Placental epithelial cell (primary cell): Measurements from ENCODE around the gene AP2A1. TPM values are rescaled to one million over a fixed set of nuclear protein-coding genes. Genes with fewer than 3 reads are reported as not detected.

Source experiments
- small RNA-seq: library from RNA; depleted of rRNA; stranded (forward); fragments of <200 nt; gene quantifications from one replicate; pipeline ENCODE3, GENCODE V24; 2012
- total RNA-seq: library from RNA; depleted of rRNA; stranded (reverse); fragments of >200 nt; gene quantifications from 2 replicates; pipeline ENCODE4 v1.2.3, GENCODE V29; 2012

Gene AP2A1
- total RNA-seq, result 90.3 and 178 TPM in 2 replicates

DNA sequence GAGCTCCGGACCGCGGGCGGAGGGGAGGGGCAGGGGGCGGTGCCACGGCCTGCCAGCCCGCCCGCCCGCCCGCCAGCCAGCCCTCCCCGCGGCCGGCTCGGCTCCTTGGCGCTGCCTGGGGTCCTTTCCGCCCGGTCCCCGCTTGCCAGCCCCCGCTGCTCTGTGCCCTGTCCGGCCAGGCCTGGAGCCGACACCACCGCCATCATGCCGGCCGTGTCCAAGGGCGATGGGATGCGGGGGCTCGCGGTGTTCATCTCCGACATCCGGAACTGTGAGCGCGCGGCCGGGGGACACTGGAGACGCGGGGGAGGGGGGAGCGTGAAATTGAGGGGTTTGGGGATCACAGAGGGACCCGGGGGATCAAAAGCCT lies at the start of gene AP2A1:
AP2A1 (plus strand) TSS at position 72 of the 370 bp plus-strand sequence; CDS start at position 205, 133 bp downstream.

GRCh38 chr19:49763230-49763629 lies 3.6 kb upstream of the AP2A1 start, which contains the start of gene TSKS:
Gene TSKS (minus strand): TSS chr19:49763306. CDS start chr19:49763247, 59 bp downstream.

GRCh38 chr19:49812997-49813861 lies 46.4 kb downstream of the AP2A1 start, which contains the start of gene FUZ:
Gene FUZ (minus strand): TSS chr19:49813292. CDS start chr19:49813106, 186 bp downstream.

DNA sequence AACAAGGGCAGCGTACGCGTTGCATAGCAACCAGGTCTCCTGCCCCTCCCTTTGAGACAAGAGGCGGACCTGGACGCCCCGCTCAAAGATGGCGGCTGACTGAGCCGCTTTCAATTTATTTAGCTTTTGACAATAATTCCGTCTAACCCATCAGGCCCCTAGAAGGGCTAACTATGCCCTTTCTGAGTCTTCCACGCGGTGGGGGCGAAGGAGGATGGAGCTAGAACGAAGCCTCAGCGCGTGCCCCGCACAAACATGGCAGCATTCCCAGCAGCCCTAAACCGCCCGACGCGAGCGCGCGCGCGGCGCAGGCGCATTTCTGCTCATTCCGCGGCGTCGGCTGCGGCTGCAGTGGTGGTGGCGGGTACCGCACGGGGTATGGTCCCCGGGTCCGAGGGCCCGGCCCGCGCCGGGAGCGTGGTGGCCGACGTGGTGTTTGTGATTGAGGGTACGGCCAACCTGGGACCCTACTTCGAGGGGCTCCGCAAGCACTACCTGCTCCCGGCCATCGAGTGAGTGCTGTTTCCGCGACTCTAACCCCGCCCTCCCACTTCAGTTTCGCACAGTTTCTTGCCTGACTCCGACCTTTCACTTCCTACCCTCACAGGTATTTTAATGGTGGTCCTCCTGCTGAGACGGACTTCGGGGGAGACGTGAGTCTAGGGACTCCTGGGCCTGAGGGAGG lies 51.3 kb downstream of the AP2A1 start, which contains the start of gene MED25:
MED25 (plus strand) TSS at position 326 of the 685 bp plus-strand sequence; CDS start at position 379, 53 bp downstream.

GRCh38 chr19:49850487-49851342 lies 83.9 kb downstream of the AP2A1 start, which contains the start of gene PTOV1:
Gene PTOV1 (plus strand): TSS chr19:49851159.

Small RNAs within 50 kb of the gene (small RNA-seq; reads per million reads assigned to genes)
- gene MIR4749, result not detected
- gene MIR6799, result 0.17 reads per million
- gene RNU6-841P, result 0.43 reads per million, percentile 21 among the genes with 10 or more reads in this experiment

Other genes with a start within 250 kb of the AP2A1 start
- gene RCN3, start 239.0 kb upstream of the AP2A1 start, total RNA-seq, result 39.7 and 79.5 TPM in 2 replicates
- gene NOSIP, start 186.4 kb upstream of the AP2A1 start, total RNA-seq, result 64.0 and 72.6 TPM in 2 replicates
- gene PRRG2, start 185.7 kb upstream of the AP2A1 start, total RNA-seq, result 8.6 and 11.2 TPM in 2 replicates
- gene PRR12, start 175.8 kb upstream of the AP2A1 start, total RNA-seq, result 4.4 and 5.9 TPM in 2 replicates
- gene RRAS, start 126.9 kb upstream of the AP2A1 start, total RNA-seq, result 50.3 and 51.6 TPM in 2 replicates
- 19.6 and 31.6 TPM in 2 replicates for gene SCAF1, start 124.8 kb upstream of the AP2A1 start, total RNA-seq
- gene IRF3, start 101.1 kb upstream of the AP2A1 start, total RNA-seq, result 64.0 and 64.4 TPM in 2 replicates
- gene BCL2L12, start 101.1 kb upstream of the AP2A1 start, total RNA-seq, result 8.2 and 16.1 TPM in 2 replicates
- gene PRMT1, start 89.7 kb upstream of the AP2A1 start, total RNA-seq, result 132 and 208 TPM in 2 replicates
- 0.43 and 1.2 TPM in 2 replicates for gene ADM5, start 77.4 kb upstream of the AP2A1 start, total RNA-seq
- 1.6 and 3.1 TPM in 2 replicates for gene CPT1C, start 75.9 kb upstream of the AP2A1 start, total RNA-seq
- gene TSKS, start 3.7 kb upstream of the AP2A1 start, total RNA-seq, result 0.76 and 6.7 TPM in 2 replicates
- gene FUZ, start 46.3 kb downstream of the AP2A1 start, total RNA-seq, result 23.9 and 25.5 TPM in 2 replicates
- gene MED25, start 51.3 kb downstream of the AP2A1 start, total RNA-seq, result 26.3 and 33.5 TPM in 2 replicates
- 114 and 134 TPM in 2 replicates for gene PTOV1, start 84.2 kb downstream of the AP2A1 start, total RNA-seq
- gene PNKP, start 100.6 kb downstream of the AP2A1 start, total RNA-seq, result 45.1 and 58.2 TPM in 2 replicates
- 20.4 and 24.7 TPM in 2 replicates for gene AKT1S1, start 110.4 kb downstream of the AP2A1 start, total RNA-seq
- gene TBC1D17, start 110.7 kb downstream of the AP2A1 start, total RNA-seq, result 23.6 and 30.3 TPM in 2 replicates
- gene IL4I1, start 129.9 kb downstream of the AP2A1 start, total RNA-seq, result 0.43 TPM in 1 of 2 replicates, not detected in the other
- gene ATF5, start 162.2 kb downstream of the AP2A1 start, total RNA-seq, result 4.6 and 7.9 TPM in 2 replicates
- 25.5 and 40.7 TPM in 2 replicates for gene NUP62, start 162.5 kb downstream of the AP2A1 start, total RNA-seq
- gene SIGLEC11, start 194.2 kb downstream of the AP2A1 start, total RNA-seq, result 0.22 TPM in 1 of 2 replicates, not detected in the other